Measurements from ENCODE around the gene MAIP1. TPM values are rescaled to one million over a fixed set of nuclear protein-coding genes. Genes with fewer than 3 reads are reported as not detected.

The MAIP1 gene
- total RNA-seq, 1 donor from 2014 or later: 22.7 TPM

GRCh38 chr2:200007306-200007705 is 51.9 kb downstream of the MAIP1 start:
- Histone ChIP-seq H3K9me3 (replicated peaks) (peaks cover 17% of the 10 kb centered on the region), H3K4me1 (no peaks in the 10 kb centered on the region), H3K27me3 (ENCODE audit: low read depth) (no peaks in the 10 kb centered on the region), H3K27ac (replicated peaks) (no peak overlapping the region), H3K4me3 (no peak overlapping the region), H3K36me3 (no peaks in the 10 kb centered on the region)
- intact Hi-C loops (cut with micrococcal nuclease): no loop called here
- DNase-seq: no peak
- no peak for TF ChIP-seq CTCF (IDR thresholded peaks at IDR 0.05; ENCODE audit: borderline replicate concordance)

- no peak for DNase-seq
- no peaks in the 10 kb centered on the region for H3K4me1 ChIP-seq
- H3K27ac ChIP-seq (replicated peaks): no peak overlapping the region
- H3K36me3 ChIP-seq: no peaks in the 10 kb centered on the region
- no peak for TF ChIP-seq CTCF (IDR thresholded peaks at IDR 0.05; ENCODE audit: borderline replicate concordance)
- intact Hi-C loops (cut with micrococcal nuclease): no loop called here
- peaks cover 3% of the 10 kb centered on the region for H3K9me3 ChIP-seq (replicated peaks)
- no peak overlapping the region for H3K4me3 ChIP-seq
- H3K27me3 ChIP-seq (ENCODE audit: low read depth): no peaks in the 10 kb centered on the region
These were observed 57.0 kb downstream of the MAIP1 start for GRCh38 chr2:200012401-200012800.

Other genes with a start within 250 kb of the MAIP1 start
- 2.7 TPM for gene FTCDNL1, start 104.4 kb upstream of the MAIP1 start, total RNA-seq
- gene C2orf69, start 44.3 kb upstream of the MAIP1 start, total RNA-seq: 8.0 TPM
- 2.9 TPM for gene TYW5, start 91 bp upstream of the MAIP1 start, total RNA-seq

Data from left ventricle myocardium inferior (tissue), 1 donor.